SK-N-SH treated with all-trans-retinoic acid at 6 μM for 48 hours (cell line): ENCODE data around the gene IL4I1.

ENCODE experiments used
- RARB ChIP-seq: fragments of 250-450 bp; sonication (Bioruptor Pico); IDR thresholded peaks from 2 replicates; pipeline ENCODE4 v1.8.0; 2021; ENCODE audit warnings: mild to moderate bottlenecking, moderate library complexity
- ZNF565 ChIP-seq: fragments of 450-650 bp; formaldehyde crosslinking; conservative IDR thresholded peaks from 2 replicates; pipeline ENCODE4 v1.5.0; 2020; ENCODE audit warnings: low read depth, mild to moderate bottlenecking, moderate library complexity
- TF ChIP-seq, protein P1 (sequence below): fragments of 250-450 bp; sonication (Bioruptor Pico); IDR thresholded peaks from 2 replicates; pipeline ENCODE4 v1.5.1; 2020; ENCODE audit warnings: low read depth, mild to moderate bottlenecking, moderate library complexity

DNA sequence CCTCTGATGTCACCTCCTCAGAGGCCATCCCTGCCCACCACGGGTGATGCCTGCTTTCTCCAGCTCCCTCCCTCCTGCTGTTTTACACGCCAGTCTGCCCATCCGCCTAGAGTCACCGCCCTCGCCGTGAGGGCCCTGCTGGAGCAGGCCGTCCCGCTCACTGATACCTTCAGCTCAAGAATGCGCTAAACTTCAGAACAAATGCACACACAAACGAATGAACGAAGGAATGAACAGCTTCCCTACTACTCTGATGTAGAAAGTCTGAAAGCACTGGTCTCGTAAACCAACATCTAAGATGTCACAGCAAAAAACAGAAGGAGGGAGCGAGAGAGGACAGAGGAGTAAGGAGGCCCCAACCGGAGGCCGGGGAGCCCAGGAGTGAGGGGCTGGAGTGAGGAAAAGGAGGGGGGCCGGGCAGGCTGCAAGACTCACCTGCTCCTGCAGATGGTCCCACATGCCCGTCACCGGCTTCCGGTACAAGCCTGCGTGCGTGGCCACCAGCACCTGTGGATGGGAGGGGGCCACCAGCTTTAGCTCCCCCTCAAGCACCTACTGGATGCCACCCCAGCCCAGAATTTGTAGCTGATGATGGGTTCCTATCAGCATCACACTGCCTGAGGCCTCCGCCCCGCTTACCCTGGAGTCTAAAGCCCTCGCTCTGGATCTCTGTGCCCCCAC, 33.3 kb downstream of the IL4I1 start:
- TF ChIP-seq RARB (CRISPR knock-in tag) = no peak
- TF ChIP-seq, protein P1, sequence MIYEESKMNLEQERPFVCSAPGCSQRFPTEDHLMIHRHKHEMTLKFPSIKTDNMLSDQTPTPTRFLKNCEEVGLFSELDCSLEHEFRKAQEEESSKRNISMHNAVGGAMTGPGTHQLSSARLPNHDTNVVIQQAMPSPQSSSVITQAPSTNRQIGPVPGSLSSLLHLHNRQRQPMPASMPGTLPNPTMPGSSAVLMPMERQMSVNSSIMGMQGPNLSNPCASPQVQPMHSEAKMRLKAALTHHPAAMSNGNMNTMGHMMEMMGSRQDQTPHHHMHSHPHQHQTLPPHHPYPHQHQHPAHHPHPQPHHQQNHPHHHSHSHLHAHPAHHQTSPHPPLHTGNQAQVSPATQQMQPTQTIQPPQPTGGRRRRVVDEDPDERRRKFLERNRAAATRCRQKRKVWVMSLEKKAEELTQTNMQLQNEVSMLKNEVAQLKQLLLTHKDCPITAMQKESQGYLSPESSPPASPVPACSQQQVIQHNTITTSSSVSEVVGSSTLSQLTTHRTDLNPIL = no peak
- TF ChIP-seq ZNF565 (CRISPR knock-in tag) = no peak
